ENCODE data around the gene TBC1D22A.

GRCh38 chr22:46762238-46763050, at the start of gene TBC1D22A:
- TF ChIP-seq CTCF (IDR thresholded peaks at IDR 0.05; ENCODE audit: poor library complexity, severe bottlenecking) = peak; percentile 11
- TF ChIP-seq MXI1 (conservative IDR thresholded peaks at IDR 0.05; ENCODE audit: poor library complexity, severe bottlenecking) = peak; percentile 99
- peak; percentile 98 for TF ChIP-seq POLR2AphosphoS5 (IDR thresholded peaks at IDR 0.05)
- peak; percentile 87 for TF ChIP-seq EP300 (conservative IDR thresholded peaks at IDR 0.05; ENCODE audit: poor library complexity, severe bottlenecking)
